Psoas muscle (tissue), 8 donors: ENCODE results near the gene CMTM7. TPM values are rescaled to one million over a fixed set of nuclear protein-coding genes. Genes with fewer than 3 reads are reported as not detected.

Experiments
- ATAC-seq, 4 donors: fragments of 200-7000 bp; cut with Tn5 transposase; one replicate each; pipeline ENCODE4 v1.9.1; 2020; ENCODE audit warnings: moderate library complexity in 3 of 4, mild to moderate bottlenecking in 2 of 4
- DNase-seq, 2 donors: peaks; one replicate each; pipeline ENCODE4 v3.0.0-alpha.2; 2020
- H3K27ac ChIP-seq: fragments of 200-600 bp; one replicate; pipeline ENCODE4 v1.8.0; 2022
- H3K27me3 ChIP-seq, 3 donors: fragments of 200-600 bp in 1 of 3; one replicate each; pipeline versions ENCODE4 v1.6.1 to v1.8.0; 2013 to 2022; ENCODE audit warnings: low read length in 2 of 3, mild to moderate bottlenecking in 2 of 3, moderate library complexity in 1 of 3; ENCODE audit not compliant: insufficient read depth in 3 of 3
- H3K36me3 ChIP-seq, 2 donors: fragments of 200-600 bp in 1 of 2; one replicate each; pipeline versions ENCODE4 v1.6.1 to v1.8.0; 2013 to 2022; ENCODE audit warnings: low read depth in 1 of 2, mild to moderate bottlenecking in 1 of 2, moderate library complexity in 1 of 2; ENCODE audit not compliant: insufficient read depth in 1 of 2
- H3K4me1 ChIP-seq: fragments of 200-600 bp; one replicate; pipeline ENCODE4 v1.8.0; 2022
- H3K4me3 ChIP-seq: fragments of 200-600 bp; one replicate; pipeline ENCODE4 v1.8.0; 2022; ENCODE audit warnings: mild to moderate bottlenecking
- H3K9me3 ChIP-seq: fragments of 200-600 bp; one replicate; pipeline ENCODE4 v1.8.0; 2022
- WGBS, 3 donors: extraction: QIAGEN DNeasy Blood & Tissue Kit; methylation state at CpG; one replicate each; pipeline versions ENCODE4 v1.1.6 to v1.1.7; 2013; 5-methylcytosine and 5-hydroxymethylcytosine counted together
- intact Hi-C, 2 donors: fragments of 100-400 bp; cut with DNase I; formaldehyde crosslinking; loops; one replicate each; pipeline versions ENCODE4 v1.11.0 to v1.14.2; 2022
- polyA plus RNA-seq, 3 donors: library from polyadenylated mRNA; stranded (reverse); fragments of 200-250 nt; gene quantifications; one replicate each; pipeline ENCODE4 v1.2.3, GENCODE V29; 2013
- total RNA-seq, 4 donors: library from RNA; stranded (reverse); fragmentation: NEBNext Ultra II Directional in 2 of 4; extraction: Animal tissue kit (Norgen Biotek cat#: 25700) in 2 of 4; gene quantifications; one replicate each; pipeline versions ENCODE4 v1.2.1 to v1.2.4, GENCODE V29; 2021 to 2023
- TF ChIP-seq, protein P1 (sequence below): fragments of 200-600 bp; IDR thresholded peaks from one replicate; pipeline ENCODE4 v1.8.0; 2022; ENCODE audit warnings: antibody characterized with exemption
- donor health status: healthy with polysubstance abuse.
- donor health status: DM: no; HTN: no; CAD: no; lungs with moderate emphysema.
- donor health status: Bipolar disorder and iron deficiency.
- donor health status: healthy.
- donor health status: DM: yes; HTN: yes; CAD: no.
- donor health status: DM: no; HTN: no; CAD: no.
- donor health status: DM: no; HTN: no; CAD: no.
- donor health status: DM: yes; HTN: yes; CAD: no.

CMTM7 gene
- total and polyA plus RNA-seq, 7 donors: 0.65 to 18.5 (median 2.6) TPM

DNA sequence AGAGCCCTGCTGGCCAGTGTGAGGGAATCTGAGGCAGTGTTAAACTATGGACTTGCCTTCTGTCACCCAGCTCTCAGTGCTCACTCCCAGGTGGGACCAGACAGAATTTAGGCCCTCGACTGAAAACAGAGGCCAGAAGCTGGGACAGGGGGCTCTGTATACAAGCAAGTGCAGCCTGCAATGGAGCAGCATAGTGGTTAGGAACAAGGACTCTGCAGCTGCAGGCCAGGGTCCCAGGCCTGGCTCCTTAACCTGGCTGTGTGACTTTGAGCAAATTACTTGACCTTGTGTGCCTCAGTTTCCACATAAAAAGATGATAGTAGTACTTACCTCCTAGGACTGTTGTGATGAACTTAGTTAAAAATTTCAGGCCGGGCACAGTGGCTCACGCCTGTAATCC is 39.8 kb downstream of the CMTM7 start:
- no peaks in the 10 kb centered on the region for H3K36me3 ChIP-seq
- intact Hi-C loops: no loop called here
- ATAC-seq (no peak), DNase-seq (no peak)
- WGBS, 3 donors: 91 to 95% (median 95%) methylated on average over 3 of the region's 3 CpGs
- H3K9me3 ChIP-seq: no peaks in the 10 kb centered on the region
- no peaks in the 10 kb centered on the region for H3K27me3 ChIP-seq
- no peak overlapping the region for H3K27ac ChIP-seq
- H3K4me1 ChIP-seq: peaks cover 5% of the 10 kb centered on the region
- TF ChIP-seq, protein P1, sequence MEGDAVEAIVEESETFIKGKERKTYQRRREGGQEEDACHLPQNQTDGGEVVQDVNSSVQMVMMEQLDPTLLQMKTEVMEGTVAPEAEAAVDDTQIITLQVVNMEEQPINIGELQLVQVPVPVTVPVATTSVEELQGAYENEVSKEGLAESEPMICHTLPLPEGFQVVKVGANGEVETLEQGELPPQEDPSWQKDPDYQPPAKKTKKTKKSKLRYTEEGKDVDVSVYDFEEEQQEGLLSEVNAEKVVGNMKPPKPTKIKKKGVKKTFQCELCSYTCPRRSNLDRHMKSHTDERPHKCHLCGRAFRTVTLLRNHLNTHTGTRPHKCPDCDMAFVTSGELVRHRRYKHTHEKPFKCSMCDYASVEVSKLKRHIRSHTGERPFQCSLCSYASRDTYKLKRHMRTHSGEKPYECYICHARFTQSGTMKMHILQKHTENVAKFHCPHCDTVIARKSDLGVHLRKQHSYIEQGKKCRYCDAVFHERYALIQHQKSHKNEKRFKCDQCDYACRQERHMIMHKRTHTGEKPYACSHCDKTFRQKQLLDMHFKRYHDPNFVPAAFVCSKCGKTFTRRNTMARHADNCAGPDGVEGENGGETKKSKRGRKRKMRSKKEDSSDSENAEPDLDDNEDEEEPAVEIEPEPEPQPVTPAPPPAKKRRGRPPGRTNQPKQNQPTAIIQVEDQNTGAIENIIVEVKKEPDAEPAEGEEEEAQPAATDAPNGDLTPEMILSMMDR: no peak
- H3K4me3 ChIP-seq: no peak overlapping the region

- H3K4me1 ChIP-seq: peaks cover 5% of the 10 kb centered on the region
- no peak overlapping the region for H3K4me3 ChIP-seq
- H3K27ac ChIP-seq: no peak overlapping the region
- peak in 3 of 4 donors; percentile 9 to 58 (median 58) for ATAC-seq
- DNase-seq: no peak
- TF ChIP-seq, protein P1: no peak
- H3K27me3 ChIP-seq: no peaks in the 10 kb centered on the region
- H3K36me3 ChIP-seq: no peaks in the 10 kb centered on the region
- H3K9me3 ChIP-seq: no peaks in the 10 kb centered on the region
- WGBS, 3 donors: 83 to 88% (median 88%) methylated on average over 6 of the region's 6 CpGs
- intact Hi-C loops: no loop called here
Measured at GRCh38 chr3:32432045-32432710, 40.5 kb downstream of the CMTM7 start.

- ATAC-seq (peak; percentile 83 to 93 (median 92)), DNase-seq (no peak)
- Histone ChIP-seq H3K4me1 (peaks cover 5% of the 10 kb centered on the region), H3K27ac (peak overlapping the region; percentile 9), H3K4me3 (no peak overlapping the region), H3K9me3 (no peaks in the 10 kb centered on the region), H3K36me3 (no peaks in the 10 kb centered on the region), H3K27me3 (no peaks in the 10 kb centered on the region)
- intact Hi-C loops: no loop called here
- TF ChIP-seq, protein P1: no peak
- WGBS, 3 donors: 52 to 65% (median 53%) methylated on average over 12 of the region's 12 CpGs
Measured at GRCh38 chr3:32432711-32433530, 41.3 kb downstream of the CMTM7 start.

GRCh38 chr3:32434206-32434605 is 42.6 kb downstream of the CMTM7 start:
- ATAC-seq (no peak), DNase-seq (no peak)
- no peak overlapping the region for H3K27ac ChIP-seq
- no peaks in the 10 kb centered on the region for H3K36me3 ChIP-seq
- H3K9me3 ChIP-seq: no peaks in the 10 kb centered on the region
- no peaks in the 10 kb centered on the region for H3K27me3 ChIP-seq
- H3K4me3 ChIP-seq: no peak overlapping the region
- peaks cover 5% of the 10 kb centered on the region for H3K4me1 ChIP-seq
- TF ChIP-seq, protein P1: no peak
- intact Hi-C loops: no loop called here
- WGBS, 3 donors: 95 to 96% (median 96%) methylated on average over 4 of the region's 4 CpGs
